WI38 (cell line): Measurements from ENCODE around the gene SS18L1.

Experiments used
- H3K4me3 ChIP-seq: 2 replicates; pipeline ENCODE4 v1.5.1; 2011; ENCODE audit warnings: low read depth, mild to moderate bottlenecking, control low read depth, low read length
- CTCF ChIP-seq: IDR thresholded peaks from 2 replicates; pipeline ENCODE4 v1.5.1; 2012; ENCODE audit warnings: low read depth, mild to moderate bottlenecking, control low read depth, low read length

SS18L1 gene

GRCh38 chr20:62143081-62143956, at the start of gene SS18L1, which contains the start of gene PSMA7:
Gene SS18L1 (plus strand): TSS chr20:62143769. CDS start chr20:62143821, 52 bp downstream.
Gene PSMA7 (minus strand): TSS chr20:62143394. CDS start chr20:62143303, 91 bp downstream.
- peak within 1 kb of the TSS; percentile 80 for H3K4me3 ChIP-seq
- TF ChIP-seq CTCF, result no peak

GRCh38 chr20:62096421-62097380, 46.9 kb upstream of the SS18L1 start:
- H3K4me3 ChIP-seq, result no peak overlapping the region
- TF ChIP-seq CTCF, result no peak

GRCh38 chr20:62097881-62098407, 45.6 kb upstream of the SS18L1 start:
- no peak overlapping the region for H3K4me3 ChIP-seq

GRCh38 chr20:62101078-62101477, 42.5 kb upstream of the SS18L1 start:
- TF ChIP-seq CTCF, result no peak
- H3K4me3 ChIP-seq, result no peak overlapping the region

More at GRCh38 chr20:62097881-62098407, 45.6 kb upstream of the SS18L1 start:
- TF ChIP-seq CTCF, result no peak

GRCh38 chr20:62103508-62104233, 39.9 kb upstream of the SS18L1 start:
- TF ChIP-seq CTCF, result no peak
- H3K4me3 ChIP-seq, result no peak overlapping the region

- H3K4me3 ChIP-seq, result no peak overlapping the region
- no peak for TF ChIP-seq CTCF
Measured at GRCh38 chr20:62104234-62104789, 39.3 kb upstream of the SS18L1 start.
